GM23338 (cell line): ENCODE data around the gene RGCC. TPM values are rescaled to one million over a fixed set of nuclear protein-coding genes. Genes with fewer than 3 reads are reported as not detected.

Source experiments
- ATAC-seq: fragments of 200-7000 bp; cut with Tn5 transposase; 3 replicates; pipeline ENCODE4 v1.9.1; 2020
- DNase-seq: peaks from one replicate; pipeline ENCODE4 v3.0.0-alpha.2; 2015; ENCODE audit warnings: low spot score
- H2AFZ ChIP-seq: fragments of 200-600 bp; sonication (generic); 2 replicates; pipeline ENCODE4 v1.8.0; 2016; ENCODE audit warnings: antibody characterized with exemption, mild to moderate bottlenecking, moderate library complexity
- H3F3A ChIP-seq: fragments of 200-600 bp; sonication (generic); replicated peaks from 2 replicates; pipeline ENCODE4 v1.8.0; 2017; ENCODE audit warnings: antibody characterized with exemption, mixed run types, low read depth
- H3K27ac ChIP-seq: fragments of 200-600 bp; sonication (generic); 2 replicates; pipeline ENCODE4 v1.6.1; 2016; ENCODE audit warnings: low read depth
- H3K27me3 ChIP-seq: fragments of 200-600 bp; sonication (generic); 2 replicates; pipeline ENCODE4 v1.8.0; 2016; ENCODE audit warnings: mild to moderate bottlenecking, mixed run types, moderate library complexity; ENCODE audit not compliant: insufficient read depth
- H3K36me3 ChIP-seq: fragments of 200-600 bp; sonication (generic); 2 replicates; pipeline ENCODE4 v1.8.0; 2016; ENCODE audit warnings: mild to moderate bottlenecking; ENCODE audit not compliant: insufficient read depth
- H3K4me1 ChIP-seq: fragments of 200-600 bp; sonication (generic); 2 replicates; pipeline ENCODE4 v1.8.0; 2016; ENCODE audit warnings: mild to moderate bottlenecking, moderate library complexity; ENCODE audit not compliant: insufficient read depth
- H3K4me2 ChIP-seq: fragments of 200-600 bp; sonication (generic); 2 replicates; pipeline ENCODE4 v1.7.1; 2017; ENCODE audit warnings: mixed run types
- H3K4me3 ChIP-seq: fragments of 200-600 bp; sonication (generic); 2 replicates; pipeline ENCODE4 v1.6.1; 2016; ENCODE audit warnings: mixed run types
- H3K79me2 ChIP-seq: fragments of 200-600 bp; sonication (generic); replicated peaks from 2 replicates; pipeline ENCODE4 v1.8.0; 2017; ENCODE audit warnings: mild to moderate bottlenecking; ENCODE audit not compliant: insufficient read depth
- H3K9me2 ChIP-seq: fragments of 200-600 bp; sonication (generic); 2 replicates; pipeline ENCODE4 v1.8.0; 2017; ENCODE audit not compliant: insufficient read depth
- H4K20me1 ChIP-seq: fragments of 200-600 bp; sonication (generic); replicated peaks from 2 replicates; pipeline ENCODE4 v1.8.0; 2017; ENCODE audit warnings: mild to moderate bottlenecking; ENCODE audit not compliant: insufficient read depth
- H3K27ac Mint-ChIP-seq: 2 replicates; pipeline ENCODE4 v1.8.0; 2020; ENCODE audit warnings: inconsistent platforms, mild to moderate bottlenecking, moderate library complexity, mixed read lengths
- H3K27me3 Mint-ChIP-seq: 3 replicates; pipeline ENCODE4 v1.8.0; 2022; ENCODE audit warnings: low read depth, mild to moderate bottlenecking, moderate library complexity, mixed read lengths, inconsistent platforms; ENCODE audit not compliant: insufficient read depth, poor library complexity
- H3K36me3 Mint-ChIP-seq: 3 replicates; pipeline ENCODE4 v1.8.0; 2021; ENCODE audit warnings: low read depth, mild to moderate bottlenecking, inconsistent platforms, moderate library complexity, mixed read lengths
- H3K4me1 Mint-ChIP-seq: 3 replicates; pipeline ENCODE4 v1.8.0; 2020; ENCODE audit warnings: mild to moderate bottlenecking, inconsistent platforms, mixed read lengths
- H3K4me3 Mint-ChIP-seq: 3 replicates; pipeline ENCODE4 v1.8.0; 2021; ENCODE audit warnings: moderate library complexity, mild to moderate bottlenecking, inconsistent platforms, mixed read lengths
- H3K9me3 Mint-ChIP-seq: 3 replicates; pipeline ENCODE4 v1.8.0; 2020; ENCODE audit warnings: moderate library complexity, mild to moderate bottlenecking, inconsistent platforms, mixed read lengths
- CREB1 ChIP-seq: fragments of 250-450 bp; sonication (Bioruptor Pico); IDR thresholded peaks from 2 replicates; pipeline ENCODE4 v1.5.0; 2020; ENCODE audit warnings: low read depth, mild to moderate bottlenecking, moderate library complexity
- CTCF ChIP-seq, 2 experiments: fragments of 200-600 bp in 1 of 2; sonication (generic) in 1 of 2; conservative IDR thresholded peaks; 2 replicates each; pipeline versions ENCODE4 v1.5.1 to v1.6.1; 2016 to 2017; ENCODE audit warnings: antibody characterized with exemption in 2 of 2, low read depth in 2 of 2, mild to moderate bottlenecking in 2 of 2, moderate library complexity in 1 of 2
- EZH2 ChIP-seq: fragments of 200-600 bp; sonication (generic); IDR thresholded peaks from one replicate; pipeline ENCODE4 v1.8.0; 2017; ENCODE audit warnings: antibody characterized with exemption, mild to moderate bottlenecking, low read depth; ENCODE audit not compliant: unreplicated experiment
- EZH2phosphoT487 ChIP-seq: fragments of 200-600 bp; sonication (generic); IDR thresholded peaks from one replicate; pipeline ENCODE4 v1.8.1; 2018; ENCODE audit warnings: antibody characterized with exemption; ENCODE audit not compliant: unreplicated experiment
- JUNB ChIP-seq: IDR thresholded peaks from one replicate; pipeline ENCODE4 v1.6.1; 2016; ENCODE audit warnings: antibody characterized with exemption; ENCODE audit not compliant: unreplicated experiment
- NANOG ChIP-seq: IDR thresholded peaks from 2 replicates; pipeline ENCODE4 v1.6.1; 2016; ENCODE audit warnings: antibody characterized with exemption, borderline replicate concordance
- POLR2AphosphoS5 ChIP-seq: IDR thresholded peaks from 2 replicates; pipeline ENCODE4 v1.6.1; 2016; ENCODE audit warnings: antibody characterized with exemption, low read depth
- STAT1 ChIP-seq: IDR thresholded peaks from one replicate; pipeline ENCODE4 v1.6.1; 2016; ENCODE audit warnings: antibody characterized with exemption; ENCODE audit not compliant: unreplicated experiment
- ZNF114 ChIP-seq: fragments of 250-450 bp; sonication (Bioruptor Pico); IDR thresholded peaks from 2 replicates; pipeline ENCODE4 v1.5.0; 2020; ENCODE audit warnings: mild to moderate bottlenecking, moderate library complexity
- ZNF331 ChIP-seq: fragments of 250-450 bp; sonication (Bioruptor Pico); IDR thresholded peaks from 2 replicates; pipeline ENCODE4 v1.5.0; 2020; ENCODE audit warnings: low read depth, mild to moderate bottlenecking, moderate library complexity
- polyA plus RNA-seq: library from polyadenylated mRNA; unstranded; fragments of >200 nt; fragmentation: Nextera tagmentation; extraction: Ambion mirVana; gene quantifications from 2 replicates; pipeline ENCODE4 v1.2.1, GENCODE V29; 2016
- total RNA-seq: library from RNA; depleted of rRNA; stranded (reverse); fragments of >200 nt; shearing (Covaris generic); gene quantifications from 2 replicates; pipeline ENCODE4 v1.2.3, GENCODE V29; 2014
- TF ChIP-seq, protein P1 (sequence below): fragments of 250-450 bp; sonication (Bioruptor Pico); IDR thresholded peaks from 2 replicates; pipeline ENCODE4 v1.5.0; 2020; ENCODE audit warnings: mild to moderate bottlenecking, moderate library complexity

Gene RGCC
- total and polyA plus RNA-seq, 2 experiments from 2014 or later, result 0.65 to 0.66 TPM

GRCh38 chr13:41492432-41493260 is 35.3 kb downstream of the RGCC start:
- no peaks in the 10 kb centered on the region for H3K9me3 Mint-ChIP-seq
- ATAC-seq, result no peak

More at GRCh38 chr13:41492432-41493260, 35.3 kb downstream of the RGCC start:
- TF ChIP-seq POLR2AphosphoS5, result no peak
- TF ChIP-seq STAT1, result no peak
- TF ChIP-seq ZNF114 (CRISPR knock-in tag), result no peak
- no peak for TF ChIP-seq NANOG
- no peak for TF ChIP-seq CTCF (conservative IDR thresholded peaks at IDR 0.05; ENCODE audit: low read depth in 2 of 2)
- no peak for TF ChIP-seq JUNB
- TF ChIP-seq, protein P1, sequence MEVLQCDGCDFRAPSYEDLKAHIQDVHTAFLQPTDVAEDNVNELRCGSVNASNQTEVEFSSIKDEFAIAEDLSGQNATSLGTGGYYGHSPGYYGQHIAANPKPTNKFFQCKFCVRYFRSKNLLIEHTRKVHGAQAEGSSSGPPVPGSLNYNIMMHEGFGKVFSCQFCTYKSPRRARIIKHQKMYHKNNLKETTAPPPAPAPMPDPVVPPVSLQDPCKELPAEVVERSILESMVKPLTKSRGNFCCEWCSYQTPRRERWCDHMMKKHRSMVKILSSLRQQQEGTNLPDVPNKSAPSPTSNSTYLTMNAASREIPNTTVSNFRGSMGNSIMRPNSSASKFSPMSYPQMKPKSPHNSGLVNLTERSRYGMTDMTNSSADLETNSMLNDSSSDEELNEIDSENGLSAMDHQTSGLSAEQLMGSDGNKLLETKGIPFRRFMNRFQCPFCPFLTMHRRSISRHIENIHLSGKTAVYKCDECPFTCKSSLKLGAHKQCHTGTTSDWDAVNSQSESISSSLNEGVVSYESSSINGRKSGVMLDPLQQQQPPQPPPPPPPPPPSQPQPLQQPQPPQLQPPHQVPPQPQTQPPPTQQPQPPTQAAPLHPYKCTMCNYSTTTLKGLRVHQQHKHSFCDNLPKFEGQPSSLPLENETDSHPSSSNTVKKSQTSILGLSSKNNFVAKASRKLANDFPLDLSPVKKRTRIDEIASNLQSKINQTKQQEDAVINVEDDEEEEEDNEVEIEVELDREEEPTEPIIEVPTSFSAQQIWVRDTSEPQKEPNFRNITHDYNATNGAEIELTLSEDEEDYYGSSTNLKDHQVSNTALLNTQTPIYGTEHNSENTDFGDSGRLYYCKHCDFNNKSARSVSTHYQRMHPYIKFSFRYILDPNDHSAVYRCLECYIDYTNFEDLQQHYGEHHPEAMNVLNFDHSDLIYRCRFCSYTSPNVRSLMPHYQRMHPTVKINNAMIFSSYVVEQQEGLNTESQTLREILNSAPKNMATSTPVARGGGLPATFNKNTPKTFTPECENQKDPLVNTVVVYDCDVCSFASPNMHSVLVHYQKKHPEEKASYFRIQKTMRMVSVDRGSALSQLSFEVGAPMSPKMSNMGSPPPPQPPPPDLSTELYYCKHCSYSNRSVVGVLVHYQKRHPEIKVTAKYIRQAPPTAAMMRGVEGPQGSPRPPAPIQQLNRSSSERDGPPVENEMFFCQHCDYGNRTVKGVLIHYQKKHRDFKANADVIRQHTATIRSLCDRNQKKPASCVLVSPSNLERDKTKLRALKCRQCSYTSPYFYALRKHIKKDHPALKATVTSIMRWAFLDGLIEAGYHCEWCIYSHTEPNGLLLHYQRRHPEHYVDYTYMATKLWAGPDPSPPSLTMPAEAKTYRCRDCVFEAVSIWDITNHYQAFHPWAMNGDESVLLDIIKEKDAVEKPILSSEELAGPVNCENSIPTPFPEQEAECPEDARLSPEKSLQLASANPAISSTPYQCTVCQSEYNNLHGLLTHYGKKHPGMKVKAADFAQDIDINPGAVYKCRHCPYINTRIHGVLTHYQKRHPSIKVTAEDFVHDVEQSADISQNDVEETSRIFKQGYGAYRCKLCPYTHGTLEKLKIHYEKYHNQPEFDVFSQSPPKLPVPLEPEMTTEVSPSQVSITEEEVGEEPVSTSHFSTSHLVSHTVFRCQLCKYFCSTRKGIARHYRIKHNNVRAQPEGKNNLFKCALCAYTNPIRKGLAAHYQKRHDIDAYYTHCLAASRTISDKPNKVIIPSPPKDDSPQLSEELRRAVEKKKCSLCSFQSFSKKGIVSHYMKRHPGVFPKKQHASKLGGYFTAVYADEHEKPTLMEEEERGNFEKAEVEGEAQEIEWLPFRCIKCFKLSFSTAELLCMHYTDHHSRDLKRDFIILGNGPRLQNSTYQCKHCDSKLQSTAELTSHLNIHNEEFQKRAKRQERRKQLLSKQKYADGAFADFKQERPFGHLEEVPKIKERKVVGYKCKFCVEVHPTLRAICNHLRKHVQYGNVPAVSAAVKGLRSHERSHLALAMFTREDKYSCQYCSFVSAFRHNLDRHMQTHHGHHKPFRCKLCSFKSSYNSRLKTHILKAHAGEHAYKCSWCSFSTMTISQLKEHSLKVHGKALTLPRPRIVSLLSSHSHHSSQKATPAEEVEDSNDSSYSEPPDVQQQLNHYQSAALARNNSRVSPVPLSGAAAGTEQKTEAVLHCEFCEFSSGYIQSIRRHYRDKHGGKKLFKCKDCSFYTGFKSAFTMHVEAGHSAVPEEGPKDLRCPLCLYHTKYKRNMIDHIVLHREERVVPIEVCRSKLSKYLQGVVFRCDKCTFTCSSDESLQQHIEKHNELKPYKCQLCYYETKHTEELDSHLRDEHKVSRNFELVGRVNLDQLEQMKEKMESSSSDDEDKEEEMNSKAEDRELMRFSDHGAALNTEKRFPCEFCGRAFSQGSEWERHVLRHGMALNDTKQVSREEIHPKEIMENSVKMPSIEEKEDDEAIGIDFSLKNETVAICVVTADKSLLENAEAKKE (CRISPR knock-in tag), result no peak
- no peak for TF ChIP-seq CREB1 (CRISPR knock-in tag)
- TF ChIP-seq EZH2, result no peak
- TF ChIP-seq EZH2phosphoT487, result no peak
- TF ChIP-seq ZNF331 (CRISPR knock-in tag), result no peak
- no peak overlapping the region for H3K27ac ChIP-seq
- H3K36me3 Mint-ChIP-seq, result no peaks in the 10 kb centered on the region
- no peak overlapping the region for H3K4me2 ChIP-seq
- H3K27ac Mint-ChIP-seq, result no peak overlapping the region
- H3K36me3 ChIP-seq, result no peaks in the 10 kb centered on the region
- peaks cover 4% of the 10 kb centered on the region; the same call in 1 of the 2 replicates for H3K4me1 ChIP-seq
- H3K9me2 ChIP-seq, result peaks cover 6% of the 10 kb centered on the region; the same call in 1 of the 2 replicates
- H3K27me3 Mint-ChIP-seq, result peaks cover 1% of the 10 kb centered on the region
- DNase-seq, result no peak
- H3K79me2 ChIP-seq, result no peaks in the 10 kb centered on the region
- no peaks in the 10 kb centered on the region for H3F3A ChIP-seq
- H3K4me1 Mint-ChIP-seq, result no peaks in the 10 kb centered on the region; the same call in 2 of the 3 replicates
- peak overlapping the region; percentile 43; the same call in 1 of the 2 replicates for H2AFZ ChIP-seq
- H3K27me3 ChIP-seq, result no peaks in the 10 kb centered on the region
- H3K4me3 ChIP-seq, result no peak overlapping the region
- H3K4me3 Mint-ChIP-seq, result no peak overlapping the region
- no peaks in the 10 kb centered on the region for H4K20me1 ChIP-seq
